GF-D8 (cell line): ENCODE measurements around the gene FBN2.

Source experiments
- DNase-seq: peaks from one replicate; lab custom pipeline; 2025; lab: John Stamatoyannopoulos, UW

The FBN2 gene

DNA sequence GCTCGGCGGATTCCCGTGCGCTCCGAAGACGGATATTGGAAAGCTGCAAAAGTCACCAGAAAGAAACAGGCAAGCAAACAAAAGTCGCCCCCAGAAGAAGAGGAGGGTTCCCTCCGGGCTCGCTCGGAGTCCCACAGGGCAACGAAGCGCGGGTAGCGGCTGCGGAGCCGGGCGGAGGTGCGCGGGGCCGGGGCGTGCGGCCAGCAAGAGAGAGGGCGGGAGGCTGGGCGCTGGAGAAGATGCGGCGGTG, at the start of gene FBN2:
Gene FBN2 (minus strand): TSS at position 246 of the 250 bp plus-strand sequence. CDS start 642 bp downstream, outside the sequence.
- DNase-seq, result no peak

DNA sequence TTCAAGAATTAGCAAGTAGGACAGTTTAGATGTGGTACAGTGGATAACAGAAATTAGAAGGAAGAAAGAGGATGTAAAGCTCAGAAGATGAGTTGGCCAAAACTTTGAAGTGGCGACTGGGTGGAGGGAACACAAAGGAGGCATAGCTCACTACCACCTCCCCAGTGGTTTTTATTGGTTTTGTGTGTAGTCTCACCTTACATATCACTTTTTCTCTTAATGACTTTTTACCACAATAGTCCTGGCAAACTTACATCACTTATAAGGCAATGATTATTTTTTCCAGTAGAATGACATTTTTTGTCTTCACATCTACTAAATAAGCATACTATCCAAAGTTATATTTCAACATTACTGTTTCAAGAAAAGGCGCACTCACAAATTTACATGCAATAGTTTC, 49.2 kb upstream of the FBN2 start:
- no peak for DNase-seq

DNA sequence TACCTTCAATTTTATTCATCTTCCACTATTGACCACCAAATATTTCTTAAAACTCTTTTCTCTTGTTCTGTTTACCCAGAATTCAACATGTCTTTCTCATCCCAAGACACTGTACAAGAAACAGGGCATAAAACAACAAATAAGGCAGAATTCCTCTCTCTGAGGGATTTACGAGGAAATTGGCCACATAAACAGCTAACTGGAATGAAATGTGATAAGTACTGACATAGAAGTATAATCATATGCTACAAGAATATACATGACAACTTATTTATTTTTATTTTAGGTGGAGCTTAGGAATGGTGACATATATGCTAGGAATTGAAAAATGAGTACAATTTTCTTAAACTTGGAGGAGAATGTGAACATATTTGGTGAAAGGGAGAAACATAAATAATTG, 48.8 kb upstream of the FBN2 start:
- DNase-seq, result no peak

DNA sequence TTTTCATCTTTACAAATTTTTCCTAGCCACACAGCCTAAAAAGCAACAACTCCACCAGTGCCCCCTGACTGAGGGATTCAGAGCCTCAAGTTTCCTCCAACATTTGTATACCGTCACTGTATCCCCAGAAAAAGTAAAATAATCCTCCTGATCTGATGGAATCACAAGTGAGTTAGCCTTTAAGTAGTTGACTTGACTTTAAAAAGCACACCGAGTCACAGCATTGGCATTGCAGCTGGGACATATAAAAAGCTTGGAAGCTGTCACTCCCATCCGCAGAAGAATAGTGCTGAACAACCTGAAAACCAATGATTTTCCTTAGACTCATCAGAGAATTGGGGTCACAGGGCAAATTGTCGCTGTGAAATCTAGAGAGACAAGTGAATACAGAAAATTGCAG, 41.6 kb upstream of the FBN2 start:
- DNase-seq, result no peak

DNA sequence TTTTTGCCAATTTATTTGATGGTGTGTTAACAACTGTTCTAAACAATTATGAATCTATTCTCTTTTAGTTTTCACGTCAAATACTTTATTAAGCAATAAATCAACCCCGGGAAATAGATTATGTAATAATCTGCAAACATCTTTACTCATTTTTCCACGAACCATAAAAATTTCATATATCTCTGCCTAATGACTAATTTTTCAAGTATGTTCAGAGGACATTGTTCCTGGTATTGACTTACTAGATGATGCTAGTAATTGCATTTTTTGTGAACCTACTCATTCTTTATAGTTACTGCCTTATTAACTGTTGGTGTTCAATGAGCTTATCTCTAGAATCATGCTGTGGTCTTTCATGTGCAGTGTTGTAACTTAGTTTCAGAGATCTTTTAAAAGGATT, 41.0 kb upstream of the FBN2 start:
- DNase-seq, result no peak

DNA sequence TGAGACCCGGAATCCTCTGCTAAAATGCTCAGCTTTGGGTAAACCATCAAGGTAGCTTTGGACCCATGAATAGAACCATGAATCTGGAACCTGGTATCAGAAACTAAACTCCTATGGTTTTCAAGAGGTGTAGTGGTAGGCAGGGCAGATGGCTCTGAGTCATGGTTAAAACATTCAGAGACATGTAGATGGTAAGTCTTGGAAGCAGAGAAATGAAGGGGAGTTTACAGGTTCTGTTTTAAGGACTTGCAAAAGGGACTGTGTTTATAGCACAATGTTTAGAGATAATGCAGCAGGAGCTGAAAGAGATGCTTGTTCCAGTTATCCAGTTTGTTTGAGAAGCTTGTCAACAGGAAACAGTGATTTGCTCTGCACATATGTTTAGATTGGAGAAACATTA, 36.0 kb upstream of the FBN2 start:
- DNase-seq, result no peak

DNA sequence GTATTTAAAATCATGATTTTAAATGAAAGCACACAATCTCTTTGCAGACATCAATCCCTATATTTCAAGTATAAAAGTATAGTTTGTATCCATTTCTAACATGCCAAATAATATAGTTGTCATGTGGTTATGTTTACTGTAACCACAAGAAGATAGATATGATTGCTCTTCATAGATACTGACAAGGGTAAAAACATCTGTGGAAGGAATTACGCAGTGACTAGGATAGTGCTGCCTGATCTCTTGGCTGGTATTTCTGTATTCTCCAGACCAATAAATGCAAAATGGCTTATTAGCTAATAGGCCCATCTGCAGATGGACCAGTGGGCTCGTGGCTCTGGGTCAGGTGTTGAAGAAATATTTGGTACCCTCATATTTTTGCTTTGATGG, 34.9 kb upstream of the FBN2 start:
- no peak for DNase-seq

DNA sequence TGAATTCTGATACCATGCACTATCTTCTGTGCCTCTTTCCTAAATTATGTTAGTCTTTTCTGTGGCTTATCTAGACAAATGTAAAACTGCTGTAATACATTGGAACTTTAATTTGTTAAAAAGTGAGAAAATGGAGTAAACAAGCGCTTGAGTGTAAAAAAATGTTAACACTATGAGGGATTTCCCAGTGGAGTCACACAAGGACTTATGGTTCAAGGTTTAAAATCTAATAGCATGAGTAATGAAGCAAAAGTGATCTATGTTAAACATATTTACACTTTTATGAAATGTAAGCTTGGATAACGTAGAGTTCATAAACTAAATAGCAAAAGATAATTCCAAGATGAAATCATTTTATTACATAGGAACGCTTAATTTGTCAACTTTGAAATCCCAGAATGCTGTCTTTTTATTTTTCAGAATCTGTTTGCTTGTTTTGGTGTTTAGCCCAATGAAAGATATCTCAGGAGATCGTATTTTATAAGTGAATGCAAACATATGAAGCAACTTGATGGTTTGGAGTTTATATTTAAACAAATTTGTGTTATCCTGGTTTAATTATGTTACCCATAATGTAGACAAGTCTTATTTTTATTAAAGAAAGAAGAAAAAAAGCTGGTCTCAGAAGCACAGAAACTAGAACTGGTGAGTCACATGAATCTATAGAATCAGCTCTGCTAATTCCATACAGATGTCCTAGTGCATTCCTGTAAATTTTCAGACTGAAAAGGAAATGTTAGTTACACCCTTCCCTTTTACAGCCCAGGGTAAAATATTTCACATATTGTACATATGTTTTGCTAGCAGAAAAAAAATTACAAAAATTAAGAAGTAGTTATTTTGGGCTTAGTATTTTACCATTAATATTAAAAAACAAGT, 34.2 kb upstream of the FBN2 start:
- DNase-seq, result no peak

DNA sequence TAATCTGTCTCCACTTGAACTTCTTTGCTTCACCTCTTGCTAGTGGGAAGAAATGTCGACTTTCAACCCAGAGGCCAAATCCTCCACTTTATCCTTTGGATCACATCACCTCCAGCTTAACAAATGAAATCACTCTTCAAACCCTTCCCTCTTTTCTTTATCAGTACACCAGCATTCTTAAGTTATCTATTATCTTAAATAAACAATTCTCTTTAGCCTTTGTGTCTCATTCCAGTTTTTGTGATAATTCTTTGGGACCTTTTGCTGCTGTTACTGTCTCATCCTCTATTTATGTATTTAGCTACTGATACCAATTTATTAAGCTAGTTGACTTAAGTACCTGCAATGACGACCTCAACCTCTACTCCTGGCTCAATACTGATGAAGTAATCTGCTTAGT, 28.1 kb upstream of the FBN2 start:
- DNase-seq, result no peak

DNA sequence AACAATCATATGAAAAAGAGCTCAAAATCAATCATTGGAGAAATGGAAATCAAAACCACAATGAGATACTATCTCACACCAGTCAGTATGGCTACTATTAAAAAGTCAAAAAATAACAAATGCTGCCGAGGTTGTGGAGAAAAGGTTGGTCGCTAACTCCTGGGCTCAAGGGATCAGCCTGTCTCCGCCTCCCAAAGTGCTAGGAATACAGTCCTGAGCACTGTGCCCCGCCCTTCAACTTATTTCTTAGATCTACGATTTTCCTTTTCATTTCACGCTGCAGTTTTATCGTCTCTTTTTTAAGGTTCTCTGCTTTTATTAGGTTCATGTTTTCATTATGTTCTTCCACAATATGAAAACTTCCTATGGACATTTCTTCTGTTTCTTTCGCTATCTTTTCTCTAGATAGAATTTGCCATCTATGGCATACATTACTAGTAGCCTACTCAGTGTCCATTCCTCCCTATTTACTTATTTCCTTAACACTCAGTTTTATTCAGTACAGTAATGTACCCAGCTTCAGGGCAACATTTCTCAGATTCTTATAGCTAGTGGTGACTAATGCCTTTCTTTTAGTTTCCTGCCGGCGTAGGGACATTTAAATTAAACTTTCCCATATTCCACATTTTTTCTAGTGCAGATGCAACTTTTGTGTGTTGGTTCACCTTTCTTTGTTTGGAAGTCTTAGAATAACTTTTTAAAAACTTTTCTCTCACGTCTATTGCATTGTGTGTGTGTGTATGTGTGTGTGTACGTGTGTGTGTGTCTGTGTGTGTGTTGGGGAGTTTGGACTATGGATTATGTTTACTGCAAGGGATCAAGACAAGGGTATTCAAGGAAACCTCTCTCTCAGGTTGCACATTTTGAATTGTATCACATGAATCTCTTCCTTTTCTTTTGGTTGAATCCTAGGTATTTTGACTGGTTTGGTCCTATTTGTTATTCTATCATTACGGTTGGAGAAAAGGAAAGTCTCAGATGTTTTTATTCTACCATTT, 21.6 kb upstream of the FBN2 start:
- no peak for DNase-seq

DNA sequence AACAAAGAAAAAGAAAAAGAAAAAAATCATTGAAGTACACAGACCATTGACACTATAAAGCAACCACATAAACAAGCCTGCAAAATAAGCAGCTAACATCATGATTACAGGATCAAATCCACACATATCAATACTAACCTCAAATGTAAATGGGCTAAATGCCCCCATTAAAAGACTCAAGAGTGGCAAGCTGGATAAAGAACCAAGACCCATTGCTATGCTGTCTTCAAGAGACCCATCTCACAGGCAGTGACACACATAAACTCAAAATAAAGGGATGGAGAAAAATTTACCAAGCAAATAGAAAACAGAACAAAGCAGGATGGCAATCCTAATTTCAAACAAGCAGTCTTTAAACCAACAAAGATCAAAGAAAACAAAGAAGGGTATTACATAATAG, 15.7 kb upstream of the FBN2 start:
- DNase-seq, result no peak

DNA sequence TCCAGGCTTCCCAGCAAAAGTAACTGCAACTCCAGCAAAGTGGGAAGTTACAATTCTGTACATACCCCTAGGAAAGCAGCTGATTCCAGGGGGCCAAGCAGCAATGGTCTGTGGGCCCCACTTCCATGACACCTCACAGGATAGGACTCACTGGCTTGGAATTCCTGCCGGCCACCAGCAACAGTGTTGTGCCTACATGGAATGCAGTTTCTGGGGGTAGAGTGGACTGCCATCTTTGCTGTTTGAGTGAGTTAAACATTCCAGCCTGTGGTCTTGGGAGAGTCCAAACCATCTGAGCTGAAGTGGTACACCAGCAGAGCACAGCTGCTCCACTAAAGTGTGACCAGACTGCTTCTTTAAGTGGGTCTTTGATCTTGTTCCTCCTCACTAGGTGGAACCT, 13.4 kb upstream of the FBN2 start:
- DNase-seq, result no peak

DNA sequence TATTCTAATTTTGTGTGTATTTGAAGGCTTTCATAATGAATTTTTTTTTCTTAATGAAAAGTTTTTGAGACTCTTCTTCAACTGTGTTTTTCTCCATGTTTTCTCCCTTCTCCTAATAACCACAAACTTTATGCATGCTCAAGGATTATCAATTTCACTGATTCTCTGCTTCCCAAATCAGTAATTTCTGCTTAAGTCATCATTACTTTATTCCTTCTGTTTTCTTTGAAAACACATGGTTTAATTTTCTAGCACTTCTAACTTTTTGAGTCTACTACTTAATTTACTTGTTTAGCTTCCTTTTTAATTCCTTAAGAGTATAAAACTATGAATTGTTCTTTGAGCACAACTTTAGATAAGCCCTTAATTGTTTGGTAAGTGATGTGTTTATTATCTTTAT, 11.5 kb upstream of the FBN2 start:
- no peak for DNase-seq

DNA sequence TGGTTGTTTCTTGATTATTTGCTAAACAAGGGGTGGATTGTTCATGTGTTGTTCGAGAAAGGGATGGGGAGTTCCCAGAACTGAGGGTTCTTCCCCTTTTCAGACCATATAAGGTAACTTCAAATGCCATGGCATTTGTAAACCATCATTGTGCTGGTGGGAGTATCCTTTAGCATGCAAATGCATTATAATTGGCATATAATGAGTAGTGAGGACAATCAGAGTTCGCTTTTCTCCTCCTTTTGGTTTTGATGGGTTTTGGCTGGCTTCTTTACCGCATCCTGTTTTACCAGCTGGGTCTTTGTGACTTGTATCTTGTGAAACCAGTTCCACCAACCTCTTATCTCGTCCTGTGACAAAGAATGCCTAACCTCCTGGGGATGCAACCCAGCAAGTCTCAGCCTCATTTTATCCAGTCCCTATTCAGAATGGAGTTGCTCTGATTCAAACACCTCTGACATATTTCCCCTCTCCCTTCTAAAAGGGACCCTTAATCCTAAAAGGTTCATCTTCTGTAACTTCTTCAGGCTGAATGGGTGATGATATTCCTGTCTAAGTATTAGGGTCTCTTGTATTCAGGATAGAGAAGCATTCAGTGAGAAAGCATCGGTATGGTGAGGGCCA, 8.7 kb upstream of the FBN2 start:
- DNase-seq, result no peak

DNA sequence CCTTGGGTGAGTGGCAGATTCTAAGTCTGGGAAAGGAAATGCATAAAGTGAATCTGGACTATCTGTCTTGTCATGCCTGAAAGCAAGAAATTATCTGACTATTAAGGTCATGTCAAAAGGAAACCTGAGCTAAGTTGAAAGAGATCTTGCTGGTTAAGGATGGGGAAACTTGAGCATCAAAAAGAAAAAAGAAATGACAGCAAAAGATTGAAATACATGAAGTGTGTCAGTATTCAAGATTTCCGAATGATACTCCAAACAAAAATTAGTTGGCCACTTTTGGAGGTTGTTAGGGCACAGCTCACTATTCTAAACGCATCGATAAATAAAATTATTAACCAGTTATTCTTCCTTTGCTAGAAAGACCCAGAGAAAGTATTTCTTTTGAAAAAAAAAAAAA, 3.3 kb upstream of the FBN2 start:
- no peak for DNase-seq

DNA sequence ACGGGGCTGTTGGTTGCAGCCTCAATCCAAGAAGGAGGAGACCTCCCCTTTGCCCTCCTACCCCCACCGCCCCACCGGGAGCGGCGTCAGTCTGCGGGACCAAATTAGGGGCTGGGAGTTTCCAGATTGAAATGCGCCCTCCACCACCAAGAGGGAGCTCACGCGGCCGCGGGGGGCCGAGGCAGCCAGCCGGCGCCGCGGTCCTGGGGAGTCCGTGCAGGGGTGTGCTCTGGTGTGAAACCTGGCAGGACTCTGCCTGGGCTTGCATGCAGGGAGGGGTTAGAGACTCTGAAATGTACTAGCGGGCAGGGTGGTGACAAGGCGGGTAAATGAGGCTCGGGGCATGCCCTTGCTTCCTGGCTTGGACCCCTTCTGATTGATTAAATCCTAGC, 989 bp upstream of the FBN2 start:
- DNase-seq, result no peak

DNA sequence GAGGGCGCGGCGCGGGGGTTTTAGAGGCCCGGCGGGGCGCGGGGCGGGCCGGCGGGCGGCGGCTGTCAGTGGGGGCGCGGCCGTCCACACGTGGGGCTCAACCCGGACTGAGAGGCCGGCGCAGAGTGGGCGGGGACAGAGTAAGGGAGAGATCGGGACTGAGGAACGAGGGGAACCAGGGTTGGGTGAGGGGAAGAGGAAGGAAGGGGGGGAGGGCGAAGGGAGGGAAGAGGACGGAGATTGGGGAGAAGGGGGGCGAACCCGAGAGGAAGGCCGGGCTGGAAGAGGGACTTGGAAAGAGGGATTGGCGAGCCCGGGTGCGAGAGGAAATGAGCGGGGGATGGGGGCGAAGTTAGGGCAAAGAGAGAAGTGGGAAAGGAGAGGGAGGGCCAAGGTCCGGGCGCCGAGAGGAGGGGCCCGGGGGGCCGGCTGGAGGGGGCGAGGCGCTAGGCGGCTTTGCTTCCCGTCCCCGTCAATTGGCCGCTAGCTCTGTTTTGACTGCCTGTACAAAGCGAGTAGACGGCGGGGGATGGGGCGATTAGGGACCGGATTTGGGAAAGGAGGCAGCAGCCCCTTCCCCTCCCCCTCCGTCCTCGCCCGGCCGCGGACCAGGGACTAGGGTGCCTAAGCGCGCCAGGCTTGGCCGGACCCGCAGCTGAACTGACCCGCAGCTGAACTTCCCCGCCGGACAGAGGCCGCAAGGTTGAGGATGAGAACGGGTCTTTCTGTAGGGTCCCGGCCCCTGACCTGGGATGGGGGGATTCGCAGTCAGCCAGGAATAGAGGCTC, 399 bp upstream of the FBN2 start:
- no peak for DNase-seq

DNA sequence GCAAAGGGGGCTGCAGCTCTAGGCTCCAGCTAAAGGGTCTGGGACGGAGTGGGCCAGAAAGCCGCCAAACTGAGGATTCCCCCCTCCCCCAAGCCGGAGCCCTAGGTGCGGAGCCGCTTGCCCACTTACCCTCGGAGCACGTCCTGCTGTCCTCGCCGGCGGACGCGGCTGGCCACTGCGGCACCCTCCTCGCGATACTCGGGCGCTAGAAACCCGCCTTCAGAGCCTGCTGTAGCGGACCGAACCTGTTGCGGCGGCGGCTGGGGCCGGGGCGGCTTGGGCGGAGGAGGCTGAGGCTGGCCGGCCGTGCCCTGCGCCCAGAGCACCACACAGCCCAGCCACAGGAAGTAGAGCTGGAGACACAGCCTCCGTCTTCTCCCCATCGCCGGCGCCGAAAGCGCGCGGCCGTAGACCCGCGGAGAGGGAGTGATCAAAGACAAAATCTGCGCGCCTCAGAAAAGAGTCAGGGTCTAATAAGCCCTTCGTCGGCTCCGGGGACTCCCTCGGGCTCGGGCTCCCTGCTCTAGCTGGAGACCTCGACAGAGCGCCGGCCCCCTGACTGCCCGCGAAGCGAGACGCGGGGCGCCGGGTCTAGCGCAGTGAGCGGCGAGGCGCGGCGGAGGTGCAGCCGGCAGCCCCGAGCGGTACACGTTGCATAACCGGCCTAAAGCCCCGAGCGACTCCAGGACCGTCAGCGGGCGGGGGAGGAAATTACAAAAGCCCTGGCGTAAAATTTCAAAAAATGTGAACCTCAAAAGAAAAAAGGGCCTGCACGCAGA, 635 bp downstream of the FBN2 start:
- no peak for DNase-seq

DNA sequence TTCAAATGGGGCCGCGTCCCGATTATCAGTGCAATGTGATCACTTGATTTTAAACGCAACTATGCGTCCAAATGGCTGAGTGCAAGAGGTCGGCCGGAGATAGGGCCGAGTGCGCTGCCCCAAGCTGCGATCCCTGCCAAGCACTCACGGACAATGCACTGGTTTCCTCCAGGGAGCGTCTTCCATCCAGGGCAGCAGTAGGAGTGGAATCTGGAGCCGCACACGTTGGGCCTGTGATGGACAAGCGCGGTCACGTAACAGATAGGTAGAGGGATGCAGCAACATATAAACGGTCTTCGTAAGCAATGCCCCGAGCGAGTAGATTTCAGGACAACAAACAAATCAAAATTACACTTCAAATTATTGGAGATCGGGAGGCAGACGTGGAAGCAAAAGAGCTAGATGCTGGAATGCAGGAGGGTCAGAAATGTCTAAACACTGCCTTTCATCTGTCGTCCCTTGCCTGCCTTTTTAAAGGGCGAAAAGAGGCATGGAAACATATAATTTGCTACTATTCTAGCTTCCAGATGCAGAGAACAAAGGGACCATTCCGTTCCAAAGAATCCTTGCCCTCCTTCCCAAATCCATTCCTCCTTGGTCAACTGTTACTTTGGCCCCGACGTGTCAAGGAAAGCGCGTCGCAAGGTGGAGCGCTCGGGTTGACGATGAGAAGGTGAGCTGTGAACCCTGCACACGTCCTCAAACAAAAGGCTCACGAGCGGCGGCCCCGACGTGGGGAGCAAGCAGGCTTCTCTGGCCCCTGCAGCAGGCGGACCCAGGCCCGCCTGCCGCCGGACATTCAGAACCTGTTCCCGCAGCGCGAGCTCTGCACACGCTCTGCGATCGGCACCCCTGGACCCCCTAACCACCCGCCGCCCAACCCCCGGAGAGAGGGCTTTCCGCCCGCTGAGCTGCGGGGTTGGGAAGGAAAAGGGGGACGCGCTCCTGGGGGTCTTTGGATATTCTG, 1.5 kb downstream of the FBN2 start:
- no peak for DNase-seq

DNA sequence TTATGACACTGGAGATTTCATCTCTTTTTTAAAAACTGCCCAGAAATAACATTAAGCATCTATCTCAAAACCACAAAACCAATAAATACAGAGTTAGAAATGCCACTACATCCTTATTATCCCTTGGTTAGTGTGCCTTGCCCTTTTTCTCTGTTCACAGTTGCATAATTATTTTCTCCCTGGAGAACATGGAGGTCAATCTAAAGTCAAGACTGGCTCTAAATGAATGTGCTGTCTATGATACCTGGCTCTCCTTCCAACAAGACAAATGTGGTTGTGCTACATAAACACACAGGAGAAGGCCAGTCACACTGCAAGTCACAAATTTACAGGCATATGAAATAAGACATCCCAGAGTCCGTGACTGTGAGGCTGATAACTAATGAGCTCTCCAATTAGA, 2.8 kb downstream of the FBN2 start:
- no peak for DNase-seq
